ENCODE results near the gene SPIRE1.
"Not testable (repeated sequence)": the region's sequence is repeated elsewhere in the genome, so short reads cannot be mapped to it uniquely, and the experiment has no call there.

Gene SPIRE1

DNA sequence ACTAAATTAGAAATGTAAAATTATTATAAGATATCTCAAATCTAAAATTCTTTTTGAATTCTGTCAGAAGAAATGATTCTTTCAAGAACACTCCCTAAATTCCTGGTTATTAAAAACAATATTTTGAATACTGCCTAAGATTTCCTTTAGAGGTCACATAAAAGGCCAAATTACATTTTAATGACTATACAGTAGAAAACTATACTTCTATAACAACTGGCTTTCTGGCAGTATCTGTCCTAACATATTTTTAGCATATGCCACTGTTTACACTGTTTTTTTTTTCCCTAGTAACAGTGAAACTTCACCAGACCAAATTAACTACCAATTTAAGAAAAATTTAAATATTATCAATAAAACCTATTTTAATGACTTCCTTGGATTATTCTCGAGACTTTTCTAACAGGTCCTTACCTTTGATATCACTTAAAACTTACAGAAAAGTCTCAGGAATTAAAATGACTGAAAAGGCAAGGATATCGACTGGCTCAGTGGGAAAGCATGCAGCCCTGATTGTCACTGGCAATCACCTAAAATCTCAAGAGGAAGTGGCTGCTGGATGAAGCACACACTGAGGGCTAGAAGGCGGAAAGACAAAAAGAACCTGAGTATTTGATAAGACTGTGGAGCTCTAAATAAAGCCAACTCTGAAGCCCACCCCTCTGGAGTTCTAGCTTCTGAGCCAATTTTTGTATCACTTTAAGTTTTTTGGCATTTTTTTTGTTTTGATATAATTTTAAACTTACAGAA, 59.6 kb downstream of the SPIRE1 start:
- DNase-seq, result no peak

DNA sequence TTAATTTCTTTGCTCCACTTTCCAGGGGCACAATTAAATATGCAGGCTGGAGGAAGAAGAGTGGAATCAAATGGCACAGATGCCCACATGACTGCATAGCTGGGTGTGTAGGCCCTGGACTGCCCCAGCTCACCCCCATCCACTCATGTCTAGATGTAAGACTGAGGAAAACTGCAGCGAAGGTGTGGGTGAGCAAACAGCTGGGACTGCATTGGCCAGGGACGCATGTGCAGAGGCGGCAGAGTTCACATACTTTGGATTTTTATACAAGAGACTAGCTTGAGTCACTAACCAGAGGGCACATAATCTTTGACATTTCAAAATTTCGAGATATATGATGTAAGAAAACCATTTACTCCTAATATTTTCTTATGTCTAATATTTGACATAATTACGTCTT, 60.1 kb downstream of the SPIRE1 start:
- DNase-seq, result no peak

DNA sequence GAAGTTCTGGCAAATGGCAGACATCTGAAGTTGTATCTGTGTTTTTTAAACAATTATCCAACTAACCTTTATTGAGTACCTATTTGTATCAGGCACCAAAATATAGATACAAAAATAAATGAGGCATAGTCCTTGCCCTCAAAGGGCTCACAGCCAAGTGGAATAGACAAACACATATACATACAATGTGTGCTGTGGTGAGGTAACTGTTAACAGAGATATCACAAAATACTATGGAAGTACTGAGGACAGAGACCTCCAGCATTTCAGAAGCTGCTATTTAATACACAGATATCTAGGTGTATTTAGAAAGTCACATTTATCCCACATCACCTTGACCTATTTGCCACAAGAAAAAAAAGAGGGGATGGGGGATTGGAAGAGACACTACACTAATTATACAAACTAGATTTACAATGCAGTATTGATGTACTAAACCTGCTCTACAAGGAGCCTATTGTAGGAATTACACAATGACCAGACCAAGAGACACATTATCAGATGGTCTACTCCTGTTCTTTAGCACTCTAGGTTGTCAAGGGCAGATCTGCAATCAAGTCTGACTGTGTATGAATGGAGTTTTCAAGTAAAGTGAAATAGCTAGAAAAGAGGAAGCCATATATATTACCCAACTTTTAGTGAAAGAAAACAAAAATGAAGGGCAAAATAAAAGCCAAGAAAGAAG, 62.2 kb downstream of the SPIRE1 start:
- no peak for DNase-seq

DNA sequence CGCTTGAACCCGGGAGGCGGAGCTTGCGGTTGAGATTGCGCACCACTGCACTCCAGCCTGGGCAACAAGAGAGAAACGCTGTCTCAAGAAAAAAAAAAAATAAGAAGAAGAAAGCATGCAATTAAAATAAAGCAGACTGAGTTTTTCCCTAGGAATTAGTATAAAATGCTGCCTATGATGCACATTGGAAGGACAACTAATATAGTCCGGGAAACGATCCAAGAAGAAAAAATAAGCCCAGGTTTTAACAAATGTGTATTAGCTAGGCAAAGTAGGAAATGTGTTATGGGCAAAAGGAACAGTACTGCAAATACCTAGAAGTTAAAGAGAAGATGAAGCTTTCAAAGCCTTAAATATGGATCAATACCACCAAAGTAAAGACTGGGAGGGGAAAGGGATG, 64.0 kb downstream of the SPIRE1 start:
- no peak for DNase-seq

GRCh38 chr18:12592597-12593127, 65.2 kb downstream of the SPIRE1 start:
- DNase-seq, result no peak

- no peak for DNase-seq
Measured at GRCh38 chr18:12589448-12589847, 68.5 kb downstream of the SPIRE1 start.

GRCh38 chr18:12586956-12587355, 71.0 kb downstream of the SPIRE1 start:
- no peak for DNase-seq

- DNase-seq, result no peak
Measured at GRCh38 chr18:12585218-12585617, 72.7 kb downstream of the SPIRE1 start.

- no peak for DNase-seq
Measured at GRCh38 chr18:12580630-12581342, 77.1 kb downstream of the SPIRE1 start.

- no peak for DNase-seq
Measured at GRCh38 chr18:12579775-12580174, 78.1 kb downstream of the SPIRE1 start.

- DNase-seq, result no peak
Measured at GRCh38 chr18:12577848-12578247, 80.1 kb downstream of the SPIRE1 start.

- DNase-seq, result no peak
Measured at GRCh38 chr18:12574494-12575185, 83.3 kb downstream of the SPIRE1 start.

DNA sequence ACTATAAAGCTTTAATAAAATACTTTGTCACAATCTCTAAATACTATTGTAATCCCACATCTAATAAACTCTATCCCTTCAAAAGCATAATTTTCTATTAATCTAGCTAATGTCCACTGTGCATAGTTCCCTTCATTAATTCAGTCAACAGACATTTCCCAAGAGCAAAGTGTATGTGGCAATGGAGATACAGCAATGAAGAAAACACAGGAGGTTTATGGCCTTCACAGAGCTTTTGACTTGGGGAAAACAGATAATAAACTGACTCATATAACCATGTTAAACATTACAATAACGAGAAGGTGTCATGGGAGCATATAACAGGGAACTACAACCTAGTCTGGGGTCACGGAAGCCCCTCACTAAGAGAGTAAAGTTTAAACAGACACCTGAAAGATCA, 86.3 kb downstream of the SPIRE1 start:
- DNase-seq, result no peak

DNA sequence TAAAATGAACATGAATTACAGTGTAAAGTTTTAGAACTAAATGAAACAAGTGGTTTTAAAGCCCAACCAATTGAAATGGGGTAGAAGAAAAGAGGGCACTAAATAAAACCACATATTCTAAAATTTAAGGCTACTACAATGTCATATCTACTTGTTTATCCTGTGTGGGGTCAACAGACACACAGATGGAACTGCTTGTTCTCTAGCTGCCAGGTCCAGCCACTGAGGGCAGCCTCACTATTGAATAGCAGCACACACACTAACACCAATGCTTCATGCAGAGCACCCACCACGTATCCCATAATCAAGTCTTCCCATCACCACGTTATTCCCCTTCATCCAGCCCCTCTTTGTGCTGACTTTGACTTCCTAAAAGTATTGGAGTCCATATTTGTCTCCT, 88.1 kb downstream of the SPIRE1 start:
- no peak for DNase-seq

DNA sequence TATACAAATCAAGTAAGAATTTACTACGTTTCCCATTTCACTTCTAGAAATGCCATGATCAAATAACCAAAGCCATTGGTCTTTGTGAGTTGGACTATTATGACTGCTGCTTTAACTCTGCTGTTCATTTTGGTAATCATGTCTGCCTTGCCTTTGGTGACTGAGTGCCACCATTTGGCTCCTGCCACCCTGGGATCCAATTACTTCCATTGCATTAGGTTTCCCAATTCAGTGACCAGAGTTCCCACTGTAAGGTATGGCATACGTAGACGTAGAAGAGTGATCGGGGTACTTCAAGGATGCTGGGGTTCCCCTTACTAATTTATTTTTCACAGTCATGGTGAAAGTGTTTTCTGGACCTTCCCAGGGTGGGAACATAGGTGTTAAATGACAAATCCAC, 90.1 kb downstream of the SPIRE1 start:
- DNase-seq, result no peak

GRCh38 chr18:12564861-12565260, 93.0 kb downstream of the SPIRE1 start:
- DNase-seq, result no peak

DNA sequence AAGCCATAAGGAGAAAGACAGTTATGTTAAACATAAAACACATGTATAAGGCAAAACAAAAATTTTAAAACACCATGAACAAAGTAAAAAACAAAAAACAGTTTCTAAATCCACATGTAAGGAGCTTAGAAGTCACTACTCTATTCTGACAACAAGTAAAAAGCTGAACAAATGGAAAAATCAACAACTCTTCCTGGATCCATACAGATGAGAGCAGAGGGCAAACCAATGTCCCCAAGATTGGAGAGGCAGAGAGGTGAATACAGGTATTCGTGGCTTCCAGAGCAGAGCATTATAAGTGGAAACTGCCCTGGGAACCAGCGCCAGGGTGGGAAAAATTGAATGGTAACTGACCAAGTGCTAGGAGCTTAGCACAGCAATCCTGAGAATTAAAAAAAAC, 93.5 kb downstream of the SPIRE1 start:
- no peak for DNase-seq

DNA sequence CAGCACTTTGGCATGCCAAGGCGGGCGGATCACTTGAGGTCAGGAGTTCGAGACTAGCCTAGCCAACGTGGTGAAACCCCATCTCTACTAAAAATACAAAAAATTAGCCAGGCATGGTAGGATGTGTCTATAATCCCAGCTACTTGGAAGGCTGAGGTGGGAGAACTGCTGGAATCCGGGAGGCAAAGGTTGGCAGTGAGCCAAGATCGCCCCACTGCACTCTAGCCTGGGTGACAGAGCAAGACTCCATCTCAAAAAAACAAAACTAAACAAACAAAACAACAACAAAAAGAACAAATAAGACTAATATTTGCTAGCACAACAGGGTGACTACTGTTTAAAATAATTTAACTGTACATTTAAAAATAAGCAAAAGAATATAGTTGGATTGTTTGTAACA, 97.3 kb downstream of the SPIRE1 start:
- not testable (repeated sequence) for DNase-seq

DNA sequence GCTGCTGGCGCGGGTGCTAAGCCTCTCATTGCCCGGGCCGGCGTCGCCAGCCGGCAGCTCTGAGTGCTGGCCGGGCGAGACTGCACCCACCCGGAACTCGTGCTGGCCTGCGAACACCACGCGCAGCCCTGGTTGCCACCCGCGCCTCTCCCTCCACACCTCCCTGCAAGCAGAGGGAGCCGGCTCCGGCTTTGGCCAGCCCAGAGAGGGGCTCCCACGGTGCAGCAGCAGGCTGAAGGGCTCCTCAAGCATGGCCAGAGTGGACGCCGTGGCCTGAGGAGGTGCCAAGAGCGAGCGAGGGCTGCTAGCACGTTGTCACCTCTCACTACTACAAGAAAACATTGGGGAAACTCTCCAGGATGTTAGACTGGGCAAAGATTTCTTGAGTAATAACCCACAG, 98.6 kb downstream of the SPIRE1 start:
- DNase-seq, result no peak

DNA sequence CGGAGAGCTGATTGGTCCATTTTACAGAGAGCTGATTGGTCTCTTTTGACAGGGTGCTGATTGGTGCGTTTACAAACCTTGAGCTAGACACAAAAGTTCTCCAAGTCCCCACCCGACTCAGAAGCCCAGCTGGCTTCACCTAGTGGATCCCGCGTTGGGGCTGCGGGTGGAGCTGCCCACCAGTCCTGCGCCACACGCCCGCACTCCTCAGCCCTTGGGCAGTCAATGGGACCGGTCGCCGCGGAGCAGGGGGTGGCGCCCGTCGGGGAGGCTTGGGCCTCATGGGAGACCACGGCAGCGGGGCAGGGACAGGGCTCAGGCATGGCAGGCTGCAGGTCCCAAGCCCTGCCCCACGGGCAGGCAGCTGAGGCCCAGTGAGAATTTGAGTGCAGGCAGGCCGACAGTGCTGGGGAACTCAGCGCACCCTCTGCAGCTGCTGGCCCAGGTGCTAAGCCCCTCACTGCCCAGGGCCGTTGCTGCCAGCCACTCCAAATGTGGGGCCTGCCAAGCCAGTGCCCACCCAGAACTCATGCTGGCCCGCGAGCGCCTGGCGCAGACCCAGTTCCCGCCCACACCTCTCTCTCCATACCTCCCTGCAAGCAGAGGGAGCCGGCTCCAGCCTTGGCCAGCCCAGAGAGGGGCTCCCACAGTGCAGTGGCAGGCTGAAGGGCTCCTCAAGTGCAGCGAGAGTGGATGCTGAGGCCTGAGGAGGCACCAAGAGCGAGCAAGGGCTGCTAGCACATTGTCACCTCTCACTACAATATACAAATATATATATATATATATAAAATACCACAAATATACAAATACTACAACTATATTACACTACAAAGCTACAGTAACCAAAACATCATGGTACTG, 100.7 kb downstream of the SPIRE1 start:
- no peak for DNase-seq

DNA sequence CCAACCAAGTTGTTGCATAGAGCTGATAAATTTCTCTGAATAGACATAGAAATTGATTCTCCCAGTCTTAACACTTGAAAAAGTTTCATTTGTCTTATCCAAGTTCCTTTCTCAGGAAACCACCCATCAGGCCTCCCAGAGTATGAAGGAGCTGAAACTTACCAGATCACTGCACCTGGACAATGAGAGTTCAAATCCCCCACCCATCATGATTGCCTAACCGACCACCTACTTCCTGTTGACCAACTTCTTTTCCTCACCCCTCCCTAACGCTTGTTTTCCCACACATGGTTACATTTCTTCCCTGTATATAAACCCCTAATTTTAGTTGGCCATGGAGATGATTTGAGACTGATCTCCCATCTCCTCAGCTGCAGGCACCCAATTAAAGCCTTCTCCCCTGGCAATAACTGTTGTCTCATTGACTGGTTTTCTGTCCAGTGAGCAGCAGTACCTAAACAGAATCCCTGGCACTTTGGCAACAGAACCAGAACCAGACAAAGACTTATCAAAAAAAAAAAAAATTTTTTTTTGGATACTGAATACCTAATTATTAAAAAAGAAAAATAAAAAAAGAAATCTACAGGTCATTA, 103.0 kb downstream of the SPIRE1 start:
- DNase-seq, result no peak

- no peak for DNase-seq
Measured at GRCh38 chr18:12552879-12553242, 105.0 kb downstream of the SPIRE1 start.

All from 8988T (cell line).